MV-4-11 (cell line): ENCODE measurements around the gene RTN4.

Experiments used
- DNase-seq: peaks from one replicate; lab custom pipeline; 2025; lab: John Stamatoyannopoulos, UW

RTN4 gene

GRCh38 chr2:54952425-54952824 is 97.8 kb downstream of the RTN4 start:
- DNase-seq: no peak

DNA sequence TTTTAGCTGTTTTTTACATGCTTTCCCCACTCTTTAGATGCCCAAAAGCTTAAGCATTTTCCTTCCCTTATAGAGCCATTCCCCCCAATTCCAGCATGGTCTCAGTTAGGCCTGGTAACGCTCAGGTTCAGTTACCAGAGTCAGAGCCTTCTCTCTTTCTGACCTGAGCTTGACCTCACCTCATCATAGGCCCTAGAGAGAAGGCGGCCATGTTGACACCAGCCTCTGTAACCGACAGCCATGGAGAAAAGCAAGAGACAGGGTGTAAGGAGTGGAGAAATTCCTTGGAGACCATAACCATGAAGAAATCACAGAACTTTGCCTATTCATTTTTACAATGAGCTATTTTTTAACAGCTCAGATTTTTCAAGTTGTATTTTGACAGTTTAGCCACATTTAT is 99.4 kb downstream of the RTN4 start:
- no peak for DNase-seq

DNA sequence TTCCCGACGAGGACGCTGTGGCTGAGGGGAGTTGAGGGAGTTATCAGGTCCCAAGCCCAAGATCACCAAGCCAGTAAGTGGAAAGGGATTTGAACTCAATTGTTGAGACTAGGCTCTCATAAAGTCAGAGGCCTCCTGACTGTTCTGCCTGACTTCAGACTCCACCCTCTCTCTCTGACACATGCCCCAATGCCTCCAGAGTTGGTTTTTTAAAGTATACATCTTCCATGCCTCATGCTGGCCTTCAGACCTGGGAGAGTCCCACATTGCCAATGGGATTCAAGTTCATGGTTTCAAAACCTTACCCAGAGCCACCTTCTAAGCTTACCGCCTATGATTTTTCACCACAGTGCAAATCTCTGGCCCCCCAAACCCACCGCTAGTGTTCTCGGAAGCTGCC is 100.8 kb downstream of the RTN4 start:
- DNase-seq: no peak

- DNase-seq: no peak
Measured at GRCh38 chr2:54948120-54948519, 102.1 kb downstream of the RTN4 start.

DNA sequence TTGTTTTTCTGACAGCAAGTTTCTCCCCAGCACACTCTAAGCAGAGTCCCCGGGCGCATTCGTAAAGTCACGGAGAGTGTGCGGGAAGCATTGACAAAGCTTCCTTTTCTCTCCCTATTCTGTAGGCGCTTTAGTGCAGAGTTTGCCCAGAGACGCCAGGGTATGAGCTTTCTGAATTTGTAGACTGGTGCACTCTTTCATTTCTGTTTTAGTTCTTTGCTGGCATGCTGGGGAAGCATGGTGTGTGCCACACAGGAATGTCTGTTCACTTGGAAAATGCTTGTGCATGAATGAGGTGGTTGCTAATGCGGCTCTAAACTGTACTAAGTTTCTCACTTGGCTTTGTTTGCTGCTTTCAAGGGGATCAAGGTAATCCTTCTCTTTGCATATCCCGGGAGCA is 102.6 kb downstream of the RTN4 start:
- DNase-seq: no peak

DNA sequence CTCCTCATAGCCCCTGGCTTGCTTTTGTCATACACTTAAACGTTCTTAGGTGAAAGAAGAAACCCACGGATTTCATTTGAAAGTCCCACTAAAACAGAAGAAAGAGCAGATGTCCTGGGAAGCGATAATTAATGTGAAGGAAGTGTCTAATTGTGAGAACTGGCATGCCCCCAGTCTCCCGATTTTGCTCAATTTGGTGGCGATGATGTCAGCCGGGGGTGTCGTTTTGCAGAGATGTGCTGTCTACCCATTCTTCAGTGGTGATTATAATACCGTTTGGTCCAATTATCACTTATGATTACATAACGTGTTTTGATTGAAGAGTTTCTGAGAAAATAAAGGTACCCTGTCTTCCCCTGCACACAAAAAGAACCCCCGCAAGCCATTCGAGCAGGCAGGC is 103.1 kb downstream of the RTN4 start:
- DNase-seq: no peak

DNA sequence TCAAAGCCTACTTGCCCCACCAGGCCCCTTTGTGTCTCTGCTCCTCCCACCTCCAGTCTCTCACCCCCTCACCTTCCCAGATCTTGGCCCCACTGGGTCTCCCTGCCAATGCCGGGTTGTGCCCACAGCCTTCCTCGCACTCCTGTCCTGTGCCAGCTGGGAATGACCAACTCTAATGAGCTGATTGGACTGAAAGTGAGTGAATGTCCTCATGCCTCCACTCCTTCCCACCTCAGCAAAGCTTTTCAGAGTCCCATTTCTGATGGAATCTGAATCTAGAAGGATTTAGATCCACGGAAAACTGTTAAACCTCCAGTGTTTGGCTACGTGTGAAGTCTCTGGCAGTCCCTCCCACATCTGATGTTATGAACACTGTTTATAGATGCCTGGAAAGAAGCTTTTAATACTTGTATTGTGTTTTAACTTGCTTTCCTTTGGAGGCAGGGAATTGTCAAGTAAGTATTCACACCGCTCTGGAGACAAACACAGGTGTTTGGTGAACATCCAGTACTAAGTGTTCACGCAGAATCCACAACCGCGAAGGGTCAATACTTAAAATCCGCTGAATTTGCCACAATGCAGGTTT is 103.9 kb downstream of the RTN4 start:
- DNase-seq: no peak

- DNase-seq: peak; percentile 67
Measured at GRCh38 chr2:54945391-54946219, 104.6 kb downstream of the RTN4 start.

DNA sequence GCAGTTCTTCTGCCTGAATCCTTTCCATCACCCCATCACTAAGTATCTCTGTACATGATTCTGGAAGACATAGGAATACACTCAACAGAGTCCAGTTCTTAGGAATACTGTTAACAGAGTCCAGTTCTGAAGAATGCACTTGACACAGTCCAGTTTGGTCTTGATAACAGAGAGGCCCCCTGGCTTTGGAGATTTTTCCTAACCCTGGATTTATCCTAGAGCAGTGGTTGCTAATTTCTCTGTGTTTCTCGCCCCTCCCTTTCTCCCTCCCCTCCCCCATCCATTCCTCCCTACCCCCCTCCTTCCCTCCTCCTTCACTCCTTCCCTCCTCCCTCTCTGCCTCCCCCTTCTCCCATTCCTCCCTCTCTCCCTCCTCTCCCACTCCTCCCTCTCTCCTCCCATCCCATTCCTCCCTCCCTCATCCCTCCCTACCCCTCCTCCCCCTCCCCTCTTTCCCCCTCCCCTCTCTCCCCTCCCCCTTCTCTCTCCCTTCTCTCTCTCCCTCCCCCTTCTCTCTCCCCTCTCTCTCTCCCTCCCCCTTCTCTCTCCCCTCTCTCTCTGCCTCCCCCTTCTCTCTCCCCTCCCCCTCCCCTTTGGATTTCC is 105.4 kb downstream of the RTN4 start:
- no peak for DNase-seq

DNA sequence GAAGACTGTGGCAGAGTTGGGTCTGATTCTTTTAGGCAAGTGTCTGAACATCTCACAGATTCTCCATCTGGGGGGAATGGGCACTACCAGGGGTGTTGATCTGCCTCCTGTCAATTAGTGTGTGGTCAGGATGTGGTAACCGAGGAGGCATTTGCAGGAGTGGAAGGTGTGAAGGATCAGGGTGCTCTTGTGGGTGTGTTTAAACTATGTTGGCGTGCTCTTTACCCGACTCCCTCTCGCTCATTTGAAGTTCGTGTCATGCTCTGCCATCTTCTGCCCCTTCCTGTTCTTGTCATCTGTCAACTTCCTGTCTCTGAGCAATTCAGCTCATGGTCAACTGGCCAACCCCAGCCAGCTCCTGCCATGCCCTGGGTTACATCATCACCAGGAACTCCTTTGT is 107.9 kb downstream of the RTN4 start:
- DNase-seq: no peak

GRCh38 chr2:54941248-54941984 is 108.8 kb downstream of the RTN4 start:
- no peak for DNase-seq

DNA sequence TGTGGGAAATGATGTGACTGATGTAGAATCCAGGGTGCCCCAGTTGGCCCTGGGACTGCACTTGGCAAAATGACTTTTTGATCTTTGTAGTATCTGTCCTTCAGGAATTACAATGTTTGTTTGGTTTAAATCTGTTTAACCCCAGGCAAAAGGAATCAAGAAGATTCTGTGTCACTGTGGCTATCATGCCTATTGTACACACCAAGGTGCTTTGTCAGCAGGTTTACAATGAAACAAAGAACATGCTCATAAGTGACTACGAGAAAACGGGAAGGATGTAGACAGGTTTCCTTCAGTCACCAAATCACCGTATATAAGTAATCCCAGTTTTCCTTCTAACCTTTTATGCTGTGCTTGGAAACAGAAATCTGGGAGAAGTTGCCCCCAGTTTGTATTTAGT is 109.5 kb downstream of the RTN4 start:
- no peak for DNase-seq

GRCh38 chr2:54939446-54940118 is 110.7 kb downstream of the RTN4 start:
- DNase-seq: no peak

GRCh38 chr2:54936766-54937165 is 113.5 kb downstream of the RTN4 start:
- peak; percentile 63 for DNase-seq

- no peak for DNase-seq
Measured at GRCh38 chr2:54935389-54935788, 114.9 kb downstream of the RTN4 start.

DNA sequence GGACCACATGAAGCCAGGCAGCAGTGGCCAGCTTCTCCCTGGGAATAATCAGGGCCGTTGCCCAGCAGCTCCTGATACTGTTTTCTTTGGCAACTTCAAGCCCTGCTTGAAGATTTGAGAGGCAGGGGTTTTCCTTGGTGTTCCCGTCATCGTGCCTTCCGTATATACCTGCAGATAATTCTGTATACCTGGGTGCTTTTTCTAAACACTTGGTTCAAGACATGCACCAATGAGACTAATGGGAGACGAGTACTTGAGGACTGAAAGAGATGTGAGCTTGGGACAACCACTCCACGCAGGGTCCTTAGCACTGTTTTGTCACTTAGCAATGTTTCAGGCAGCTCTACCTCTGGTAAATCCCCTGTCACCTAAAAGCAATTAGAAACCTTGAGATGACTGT is 118.8 kb downstream of the RTN4 start:
- no peak for DNase-seq

- no peak for DNase-seq
Measured at GRCh38 chr2:54928719-54929118, 121.5 kb downstream of the RTN4 start.

DNA sequence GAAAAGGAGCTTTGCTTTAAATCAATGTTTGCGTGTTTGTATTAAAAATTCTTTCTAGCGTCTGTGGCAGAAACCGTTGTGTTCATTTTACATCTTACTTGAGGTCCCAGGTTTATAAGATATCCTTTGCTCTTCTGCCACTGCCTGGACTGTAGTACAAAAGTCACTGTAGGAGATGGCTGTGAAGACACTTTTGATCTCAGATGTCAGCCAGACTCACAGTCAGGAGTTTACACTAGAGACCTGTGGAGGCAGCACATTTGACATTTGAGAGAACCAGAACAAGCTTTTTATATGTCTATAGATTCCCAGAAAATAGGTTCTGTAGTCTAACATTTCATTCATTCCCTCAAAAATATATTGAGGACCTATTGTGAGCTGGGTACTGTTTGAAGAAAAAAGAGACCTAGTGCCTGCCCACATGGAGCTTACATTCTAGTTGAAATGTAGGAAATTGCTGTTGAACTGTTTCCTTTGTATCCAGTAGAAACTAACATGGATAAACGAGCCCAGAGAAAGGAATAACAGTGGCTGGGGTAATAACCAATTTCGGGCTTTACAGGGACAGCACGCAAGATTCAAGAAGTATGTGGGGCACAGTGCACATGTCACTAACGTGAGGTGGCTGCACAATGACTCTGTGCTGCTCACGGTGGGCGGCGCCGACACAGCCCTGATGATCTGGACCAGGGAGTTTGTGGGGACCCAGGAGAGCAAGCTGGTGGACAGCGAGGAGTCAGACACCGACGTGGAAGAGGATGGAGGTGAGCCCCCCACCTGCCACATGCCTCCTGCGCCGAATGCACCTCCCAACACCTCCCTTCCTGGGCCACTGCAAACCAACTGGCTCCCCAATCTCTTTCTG is 122.3 kb downstream of the RTN4 start:
- no peak for DNase-seq

DNA sequence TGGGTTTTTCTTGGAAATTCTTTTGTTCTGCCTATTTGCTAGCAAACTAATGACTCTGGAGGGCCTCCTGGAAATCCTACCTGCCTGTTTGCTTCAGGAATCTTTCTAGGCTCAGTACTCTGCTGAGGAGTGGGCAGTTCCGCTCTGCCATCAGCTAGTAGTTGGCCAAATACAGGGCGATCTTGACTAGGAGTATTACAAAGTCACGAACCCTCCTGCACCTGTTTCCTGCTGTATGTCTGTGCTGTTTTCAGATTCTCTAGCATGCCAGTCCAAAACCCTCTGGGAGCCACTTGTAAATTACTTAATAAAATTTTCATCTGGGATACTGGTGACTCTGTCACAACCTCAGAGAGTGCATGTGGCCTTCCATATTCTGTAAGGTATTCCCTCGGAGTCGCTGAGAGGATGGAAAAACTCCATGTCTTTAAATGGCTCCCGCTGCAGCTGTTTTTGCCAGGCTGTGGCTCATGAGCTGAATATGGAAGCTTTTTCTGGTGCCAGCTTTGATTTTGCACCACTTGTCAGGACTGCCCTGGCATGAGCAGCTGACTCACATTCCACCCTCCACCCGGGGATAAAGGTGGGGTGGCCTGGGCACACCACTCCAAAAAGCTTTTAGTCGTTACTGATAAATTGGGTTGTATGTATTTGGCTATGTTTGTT is 123.0 kb downstream of the RTN4 start:
- DNase-seq: no peak

DNA sequence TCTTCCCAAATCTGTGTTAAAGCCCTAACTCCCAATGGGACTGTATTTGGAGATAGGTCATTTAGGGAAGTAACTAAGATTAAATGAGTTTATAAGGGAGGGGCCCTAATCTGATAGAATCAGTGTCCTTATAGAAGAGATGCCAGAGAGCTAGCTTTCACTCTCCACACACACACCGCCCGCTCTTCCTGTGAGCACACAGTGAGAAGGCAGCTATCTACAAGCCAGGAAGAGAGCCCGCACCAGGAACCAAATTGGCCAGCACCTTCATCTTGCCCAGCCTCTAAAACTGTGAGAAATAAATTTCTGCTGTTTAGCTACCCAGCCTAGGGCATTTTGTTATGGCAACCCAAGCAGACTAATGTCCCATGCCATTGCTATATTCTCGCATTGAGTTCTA is 125.2 kb downstream of the RTN4 start:
- no peak for DNase-seq

DNA sequence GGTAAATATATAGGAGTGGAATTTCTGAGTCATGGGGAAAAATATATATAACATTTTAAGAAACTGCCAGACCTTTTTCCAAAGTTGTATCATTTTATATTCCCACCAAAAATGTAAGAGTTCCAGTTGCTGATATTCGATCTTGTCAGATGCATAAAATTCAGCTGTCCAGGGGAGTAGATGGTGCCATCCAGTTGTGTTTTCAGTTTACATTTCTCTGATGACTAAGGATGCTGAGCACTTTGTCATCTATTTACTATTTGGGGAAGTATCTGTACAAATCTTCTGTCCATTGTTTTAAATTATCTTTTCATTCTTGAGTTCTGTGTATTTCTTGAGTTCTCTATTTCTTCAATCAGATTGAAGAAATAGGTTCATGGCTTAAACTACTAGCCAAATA is 126.1 kb downstream of the RTN4 start:
- no peak for DNase-seq
